ENCODE measurements around the gene DYNLL1. TPM values are rescaled to one million over a fixed set of nuclear protein-coding genes. Genes with fewer than 3 reads are reported as not detected.

The DYNLL1 gene
- total and polyA plus RNA-seq, 4 donors: 101 to 275 (median 183) TPM

- WGBS: 96% methylated on average over 7 of the region's 7 CpGs
- Histone ChIP-seq H3K4me3 (ENCODE audit: low read depth in 1 of 3, low read length in 3 of 3) (no peak overlapping the region), H3K27ac (ENCODE audit: low read depth in 1 of 2, low read length in 2 of 2) (no peak overlapping the region), H3K36me3 (ENCODE audit: control insufficient read depth in 4 of 4, insufficient read depth in 3 of 4, low read depth in 1 of 4, low read length in 3 of 4) (peaks cover 11 to 38% (median 31%) of the 10 kb centered on the region in 4 donors), H3K9ac (ENCODE audit: low read depth in 1 of 2, low read length in 2 of 2) (no peak overlapping the region), H3K9me3 (ENCODE audit: control insufficient read depth in 4 of 4, low read length in 3 of 4) (no peaks in the 10 kb centered on the region), H3K27me3 (ENCODE audit: control insufficient read depth in 4 of 4, insufficient read depth in 4 of 4, low read length in 3 of 4) (no peaks in the 10 kb centered on the region), H3K4me1 (ENCODE audit: control insufficient read depth in 4 of 4, insufficient read depth in 4 of 4, low read length in 3 of 4) (peaks cover 0 to 19% (median 10%) of the 10 kb centered on the region in 4 donors)
- no peak for DNase-seq (ENCODE audit: low spot score)
- TF ChIP-seq NR2F2 (IDR thresholded peaks at IDR 0.05): no peak
- TF ChIP-seq TAF1 (conservative IDR thresholded peaks at IDR 0.05): no peak
- no peak for TF ChIP-seq YY1 (IDR thresholded peaks at IDR 0.05)
- no peak for TF ChIP-seq FOXA2 (IDR thresholded peaks at IDR 0.05)
- no peak for TF ChIP-seq EGR1 (IDR thresholded peaks at IDR 0.05; ENCODE audit: low read depth in 2 of 2)
- TF ChIP-seq GABPA (IDR thresholded peaks at IDR 0.05 in 1 of 2, conservative IDR thresholded peaks at IDR 0.05 in 1 of 2): no peak
- TF ChIP-seq, protein P1, sequence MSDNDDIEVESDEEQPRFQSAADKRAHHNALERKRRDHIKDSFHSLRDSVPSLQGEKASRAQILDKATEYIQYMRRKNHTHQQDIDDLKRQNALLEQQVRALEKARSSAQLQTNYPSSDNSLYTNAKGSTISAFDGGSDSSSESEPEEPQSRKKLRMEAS (IDR thresholded peaks at IDR 0.05): no peak
- TF ChIP-seq ATF3 (IDR thresholded peaks at IDR 0.05): no peak
- TF ChIP-seq ZBTB33 (IDR thresholded peaks at IDR 0.05): no peak
- TF ChIP-seq SP1 (IDR thresholded peaks at IDR 0.05): no peak
- TF ChIP-seq RAD21 (IDR thresholded peaks at IDR 0.05): no peak
- no peak for TF ChIP-seq HNF4A (conservative IDR thresholded peaks at IDR 0.05)
- TF ChIP-seq, protein P2, sequence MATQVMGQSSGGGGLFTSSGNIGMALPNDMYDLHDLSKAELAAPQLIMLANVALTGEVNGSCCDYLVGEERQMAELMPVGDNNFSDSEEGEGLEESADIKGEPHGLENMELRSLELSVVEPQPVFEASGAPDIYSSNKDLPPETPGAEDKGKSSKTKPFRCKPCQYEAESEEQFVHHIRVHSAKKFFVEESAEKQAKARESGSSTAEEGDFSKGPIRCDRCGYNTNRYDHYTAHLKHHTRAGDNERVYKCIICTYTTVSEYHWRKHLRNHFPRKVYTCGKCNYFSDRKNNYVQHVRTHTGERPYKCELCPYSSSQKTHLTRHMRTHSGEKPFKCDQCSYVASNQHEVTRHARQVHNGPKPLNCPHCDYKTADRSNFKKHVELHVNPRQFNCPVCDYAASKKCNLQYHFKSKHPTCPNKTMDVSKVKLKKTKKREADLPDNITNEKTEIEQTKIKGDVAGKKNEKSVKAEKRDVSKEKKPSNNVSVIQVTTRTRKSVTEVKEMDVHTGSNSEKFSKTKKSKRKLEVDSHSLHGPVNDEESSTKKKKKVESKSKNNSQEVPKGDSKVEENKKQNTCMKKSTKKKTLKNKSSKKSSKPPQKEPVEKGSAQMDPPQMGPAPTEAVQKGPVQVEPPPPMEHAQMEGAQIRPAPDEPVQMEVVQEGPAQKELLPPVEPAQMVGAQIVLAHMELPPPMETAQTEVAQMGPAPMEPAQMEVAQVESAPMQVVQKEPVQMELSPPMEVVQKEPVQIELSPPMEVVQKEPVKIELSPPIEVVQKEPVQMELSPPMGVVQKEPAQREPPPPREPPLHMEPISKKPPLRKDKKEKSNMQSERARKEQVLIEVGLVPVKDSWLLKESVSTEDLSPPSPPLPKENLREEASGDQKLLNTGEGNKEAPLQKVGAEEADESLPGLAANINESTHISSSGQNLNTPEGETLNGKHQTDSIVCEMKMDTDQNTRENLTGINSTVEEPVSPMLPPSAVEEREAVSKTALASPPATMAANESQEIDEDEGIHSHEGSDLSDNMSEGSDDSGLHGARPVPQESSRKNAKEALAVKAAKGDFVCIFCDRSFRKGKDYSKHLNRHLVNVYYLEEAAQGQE (IDR thresholded peaks at IDR 0.05): no peak
- no peak for TF ChIP-seq FOXA1 (IDR thresholded peaks at IDR 0.05)
- no peak for TF ChIP-seq HNF4G (IDR thresholded peaks at IDR 0.05)
- TF ChIP-seq, protein P3, sequence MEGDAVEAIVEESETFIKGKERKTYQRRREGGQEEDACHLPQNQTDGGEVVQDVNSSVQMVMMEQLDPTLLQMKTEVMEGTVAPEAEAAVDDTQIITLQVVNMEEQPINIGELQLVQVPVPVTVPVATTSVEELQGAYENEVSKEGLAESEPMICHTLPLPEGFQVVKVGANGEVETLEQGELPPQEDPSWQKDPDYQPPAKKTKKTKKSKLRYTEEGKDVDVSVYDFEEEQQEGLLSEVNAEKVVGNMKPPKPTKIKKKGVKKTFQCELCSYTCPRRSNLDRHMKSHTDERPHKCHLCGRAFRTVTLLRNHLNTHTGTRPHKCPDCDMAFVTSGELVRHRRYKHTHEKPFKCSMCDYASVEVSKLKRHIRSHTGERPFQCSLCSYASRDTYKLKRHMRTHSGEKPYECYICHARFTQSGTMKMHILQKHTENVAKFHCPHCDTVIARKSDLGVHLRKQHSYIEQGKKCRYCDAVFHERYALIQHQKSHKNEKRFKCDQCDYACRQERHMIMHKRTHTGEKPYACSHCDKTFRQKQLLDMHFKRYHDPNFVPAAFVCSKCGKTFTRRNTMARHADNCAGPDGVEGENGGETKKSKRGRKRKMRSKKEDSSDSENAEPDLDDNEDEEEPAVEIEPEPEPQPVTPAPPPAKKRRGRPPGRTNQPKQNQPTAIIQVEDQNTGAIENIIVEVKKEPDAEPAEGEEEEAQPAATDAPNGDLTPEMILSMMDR (IDR thresholded peaks at IDR 0.05; ENCODE audit: low read depth, low read length, missing input control): no peak
Measured at GRCh38 chr12:120455302-120455701, 40.6 kb upstream of the DYNLL1 start.

GRCh38 chr12:120457133-120457532 is 38.8 kb upstream of the DYNLL1 start:
- peaks cover 12 to 52% (median 42%) of the 10 kb centered on the region in 4 donors for H3K36me3 ChIP-seq (ENCODE audit: control insufficient read depth in 4 of 4, insufficient read depth in 3 of 4, low read depth in 1 of 4, low read length in 3 of 4)
- H3K27ac ChIP-seq (ENCODE audit: low read depth in 1 of 2, low read length in 2 of 2): no peak overlapping the region
- TF ChIP-seq JUND (IDR thresholded peaks at IDR 0.05) (no peak), RAD21 (IDR thresholded peaks at IDR 0.05) (peak in 1 of 2 donors; percentile 20), FOXA1 (IDR thresholded peaks at IDR 0.05) (no peak)
- TF ChIP-seq, protein P3 (IDR thresholded peaks at IDR 0.05; ENCODE audit: low read depth, low read length, missing input control): no peak
- no peak overlapping the region for H3K4me3 ChIP-seq (ENCODE audit: low read depth in 1 of 3, low read length in 3 of 3)
- no peaks in the 10 kb centered on the region for H3K27me3 ChIP-seq (ENCODE audit: control insufficient read depth in 4 of 4, insufficient read depth in 4 of 4, low read length in 3 of 4)
- H3K9ac ChIP-seq (ENCODE audit: low read depth in 1 of 2, low read length in 2 of 2): no peak overlapping the region
- no peak for DNase-seq (ENCODE audit: low spot score)
- H3K9me3 ChIP-seq (ENCODE audit: control insufficient read depth in 4 of 4, low read length in 3 of 4): no peaks in the 10 kb centered on the region
- H3K4me1 ChIP-seq (ENCODE audit: control insufficient read depth in 4 of 4, insufficient read depth in 4 of 4, low read length in 3 of 4): peaks cover 0 to 18% (median 10%) of the 10 kb centered on the region in 4 donors
- 88% methylated on average over 6 of the region's 6 CpGs for WGBS

Measured in liver (tissue), 9 donors.